HepG2 (cell line): ENCODE measurements around the gene MRM3. TPM values are rescaled to one million over a fixed set of nuclear protein-coding genes. Genes with fewer than 3 reads are reported as not detected.

ENCODE experiments used
- CENPX ChIP-seq: sonication (generic); formaldehyde crosslinking; IDR thresholded peaks from 2 replicates; pipeline ENCODE4 v1.9.0; 2021; ENCODE audit warnings: mild to moderate bottlenecking, missing genetic modification reagents, moderate library complexity
- EED ChIP-seq: sonication (generic); formaldehyde crosslinking; IDR thresholded peaks from 2 replicates; pipeline ENCODE4 v1.5.0; 2020; ENCODE audit warnings: mild to moderate bottlenecking, missing genetic modification reagents
- HES4 ChIP-seq: sonication (generic); formaldehyde crosslinking; IDR thresholded peaks from 2 replicates; pipeline ENCODE4 v1.9.0; 2021; ENCODE audit warnings: mild to moderate bottlenecking, missing genetic modification reagents, borderline replicate concordance
- HIC2 ChIP-seq: sonication (generic); formaldehyde crosslinking; IDR thresholded peaks from 2 replicates; pipeline ENCODE4 v1.9.0; 2022; ENCODE audit warnings: low read depth, missing genetic modification reagents
- KLF11 ChIP-seq: IDR thresholded peaks from 2 replicates; pipeline ENCODE4 v1.6.1; 2016; ENCODE audit warnings: missing compliant biosample characterization
- RORA ChIP-seq: sonication (generic); formaldehyde crosslinking; IDR thresholded peaks from 2 replicates; pipeline ENCODE4 v1.5.0; 2020; ENCODE audit warnings: mild to moderate bottlenecking, missing genetic modification reagents, moderate library complexity
- ZBTB37 ChIP-seq: sonication (generic); formaldehyde crosslinking; IDR thresholded peaks from 2 replicates; pipeline ENCODE4 v1.4.0; 2020; ENCODE audit warnings: mild to moderate bottlenecking, missing genetic modification reagents
- ZC3H4 ChIP-seq: sonication (generic); formaldehyde crosslinking; IDR thresholded peaks from 2 replicates; pipeline ENCODE4 v1.4.0; 2020; ENCODE audit warnings: missing genetic modification reagents, borderline replicate concordance
- ZFP37 ChIP-seq: sonication (generic); formaldehyde crosslinking; IDR thresholded peaks from 2 replicates; pipeline ENCODE4 v1.4.0; 2020; ENCODE audit warnings: missing genetic modification reagents, borderline replicate concordance
- ZIK1 ChIP-seq: sonication (generic); formaldehyde crosslinking; IDR thresholded peaks from 2 replicates; pipeline ENCODE4 v1.5.0; 2020; ENCODE audit warnings: mild to moderate bottlenecking, low read depth, missing genetic modification reagents, borderline replicate concordance
- ZNF232 ChIP-seq: sonication (generic); formaldehyde crosslinking; IDR thresholded peaks from 2 replicates; pipeline ENCODE4 v1.4.0; 2020; ENCODE audit warnings: missing genetic modification reagents, borderline replicate concordance
- ZNF383 ChIP-seq: sonication (generic); formaldehyde crosslinking; IDR thresholded peaks from 2 replicates; pipeline ENCODE4 v1.4.0; 2020; ENCODE audit warnings: missing genetic modification reagents, mild to moderate bottlenecking, borderline replicate concordance
- ZNF468 ChIP-seq: sonication (generic); formaldehyde crosslinking; IDR thresholded peaks from 2 replicates; pipeline ENCODE4 v1.8.0; 2022; ENCODE audit warnings: mild to moderate bottlenecking, moderate library complexity, missing genetic modification reagents
- ZNF546 ChIP-seq: sonication (generic); formaldehyde crosslinking; conservative IDR thresholded peaks from 2 replicates; pipeline ENCODE4 v1.8.1; 2023; ENCODE audit warnings: mild to moderate bottlenecking, missing genetic modification reagents
- ZNF572 ChIP-seq: sonication (generic); formaldehyde crosslinking; IDR thresholded peaks from 2 replicates; pipeline ENCODE4 v1.5.1; 2020; ENCODE audit warnings: mild to moderate bottlenecking, missing genetic modification reagents
- ZNF609 ChIP-seq: sonication (generic); formaldehyde crosslinking; IDR thresholded peaks from 2 replicates; pipeline ENCODE4 v1.4.0; 2020; ENCODE audit warnings: mild to moderate bottlenecking, missing genetic modification reagents, borderline replicate concordance
- ZNF619 ChIP-seq: sonication (generic); formaldehyde crosslinking; IDR thresholded peaks from 2 replicates; pipeline ENCODE4 v1.4.0; 2020; ENCODE audit warnings: mild to moderate bottlenecking, missing genetic modification reagents
- ZNF674 ChIP-seq: sonication (generic); formaldehyde crosslinking; IDR thresholded peaks from 2 replicates; pipeline ENCODE4 v1.5.0; 2020; ENCODE audit warnings: low read depth, mild to moderate bottlenecking, missing genetic modification reagents
- ZNF737 ChIP-seq: sonication (generic); formaldehyde crosslinking; IDR thresholded peaks from 2 replicates; pipeline ENCODE4 v1.5.0; 2020; ENCODE audit warnings: missing genetic modification reagents, mild to moderate bottlenecking, borderline replicate concordance
- ZNF746 ChIP-seq: sonication (generic); formaldehyde crosslinking; IDR thresholded peaks from 2 replicates; pipeline ENCODE4 v1.8.0; 2022; ENCODE audit warnings: mild to moderate bottlenecking, missing genetic modification reagents
- ZNF790 ChIP-seq: sonication (generic); formaldehyde crosslinking; IDR thresholded peaks from 2 replicates; pipeline ENCODE4 v1.8.0; 2022; ENCODE audit warnings: missing genetic modification reagents, mild to moderate bottlenecking, borderline replicate concordance
- ZNF891 ChIP-seq: sonication (generic); formaldehyde crosslinking; IDR thresholded peaks from 2 replicates; pipeline ENCODE4 v1.5.0; 2020; ENCODE audit warnings: mild to moderate bottlenecking, missing genetic modification reagents
- polyA plus RNA-seq, 8 experiments: library from polyadenylated mRNA; depleted of rRNA in 3 of 8; stranded (reverse) in 7 of 8; unstranded in 1 of 8; fragments of >200 nt; fragmentation: Illumina TruSeq in 4 of 8; extraction: Trizol in 4 of 8; gene quantifications; 2 replicates each; pipeline versions ENCODE4 v1.2.1 to v1.2.3, GENCODE V29; 2011 to 2016; ENCODE audit warnings: low read depth in 4 of 8, missing spikeins in 1 of 8, mixed read lengths in 1 of 8; ENCODE audit not compliant: insufficient read depth in 1 of 8
- total RNA-seq, 5 experiments: library from RNA; depleted of rRNA; stranded (reverse); fragments of >200 nt; fragmentation: Illumina TruSeq; extraction: Trizol; gene quantifications; 2 replicates each; pipeline ENCODE4 v1.2.3, GENCODE V29; 2016; ENCODE audit warnings: low read depth in 1 of 5

MRM3 gene
- total and polyA plus RNA-seq, 2 of the 13 experiments (the other 11 are each of a cell fraction or from before 2014, with no cell fraction given), result 12.3 to 25.5 TPM

GRCh38 chr17:752002-752619 is 30.0 kb upstream of the MRM3 start, which contains the start of gene GEMIN4 (continued):
- TF ChIP-seq ZNF609 (CRISPR knock-in tag) (peak; percentile 18; the same call in 1 of the 2 replicates), ZNF891 (CRISPR knock-in tag) (peak; percentile 54; the same call in 1 of the 2 replicates), KLF11 (CRISPR knock-in tag) (no peak; the same call in 1 of the 2 replicates), ZNF546 (CRISPR knock-in tag) (peak; percentile 60; the same call in 1 of the 2 replicates), HES4 (CRISPR knock-in tag) (no peak), ZC3H4 (CRISPR knock-in tag) (no peak), RORA (no peak), HIC2 (CRISPR knock-in tag) (no peak), ZIK1 (CRISPR knock-in tag) (0 out of 2 replicates have a peak, but pooled peaks have one; percentile 75), ZBTB37 (no peak), ZNF572 (no peak), ZNF468 (CRISPR knock-in tag) (no peak), ZNF737 (CRISPR knock-in tag) (no peak), ZNF746 (CRISPR knock-in tag) (no peak), ZFP37 (no peak), ZNF619 (CRISPR knock-in tag) (no peak), ZNF790 (CRISPR knock-in tag) (no peak), ZNF232 (CRISPR knock-in tag) (peak; percentile 83; the same call in 1 of the 2 replicates), ZNF674 (no peak), EED (CRISPR knock-in tag) (no peak; the same call in 1 of the 2 replicates), ZNF383 (CRISPR knock-in tag) (no peak), CENPX (CRISPR knock-in tag) (no peak)
